HepG2 (cell line): ENCODE results near the gene FGF1. TPM values are rescaled to one million over a fixed set of nuclear protein-coding genes. Genes with fewer than 3 reads are reported as not detected.

ENCODE experiments used
- CCDC6 ChIP-seq: sonication (generic); formaldehyde crosslinking; IDR thresholded peaks from 2 replicates; pipeline ENCODE4 v1.8.1; 2022; ENCODE audit warnings: mild to moderate bottlenecking, missing genetic modification reagents, moderate library complexity
- DMAP1 ChIP-seq: IDR thresholded peaks from 2 replicates; pipeline ENCODE4 v1.6.1; 2016
- IRF2 ChIP-seq: IDR thresholded peaks from 2 replicates; pipeline ENCODE4 v1.6.1; 2018; ENCODE audit warnings: missing genetic modification reagents, missing compliant biosample characterization
- KAT8 ChIP-seq: IDR thresholded peaks from 2 replicates; pipeline ENCODE4 v1.6.1; 2016; ENCODE audit warnings: missing genetic modification reagents, missing compliant biosample characterization
- KDM2A ChIP-seq: sonication (generic); formaldehyde crosslinking; IDR thresholded peaks from 2 replicates; pipeline ENCODE4 v1.4.0; 2020; ENCODE audit warnings: low read depth, missing genetic modification reagents, borderline replicate concordance
- MIXL1 ChIP-seq: IDR thresholded peaks from 2 replicates; pipeline ENCODE4 v1.6.1; 2016
- RFX3 ChIP-seq: IDR thresholded peaks from 2 replicates; pipeline ENCODE4 v1.6.1; 2016; ENCODE audit warnings: missing biosample characterization, missing genetic modification reagents
- SAP130 ChIP-seq: IDR thresholded peaks from 2 replicates; pipeline ENCODE4 v1.6.1; 2016; ENCODE audit warnings: low read depth
- SOX5 ChIP-seq: IDR thresholded peaks from 2 replicates; pipeline ENCODE4 v1.6.1; 2016; ENCODE audit warnings: borderline replicate concordance
- TBX2 ChIP-seq: sonication (generic); formaldehyde crosslinking; IDR thresholded peaks from 2 replicates; pipeline ENCODE4 v1.5.0; 2020; ENCODE audit warnings: missing genetic modification reagents, mild to moderate bottlenecking, borderline replicate concordance
- XRCC5 ChIP-seq: fragments of 200-400 bp; formaldehyde crosslinking; optimal IDR thresholded peaks from 2 replicates; pipeline ENCODE3; 2017; ENCODE audit warnings: mild to moderate bottlenecking, low read length
- YEATS4 ChIP-seq: sonication (generic); formaldehyde crosslinking; IDR thresholded peaks from 2 replicates; pipeline ENCODE4 v1.4.0; 2020; ENCODE audit warnings: missing genetic modification reagents, borderline replicate concordance
- ZFP82 ChIP-seq: sonication (generic); formaldehyde crosslinking; IDR thresholded peaks from 2 replicates; pipeline ENCODE4 v1.5.1; 2020; ENCODE audit warnings: mild to moderate bottlenecking, missing genetic modification reagents, borderline replicate concordance
- ZNF501 ChIP-seq: sonication (generic); formaldehyde crosslinking; IDR thresholded peaks from 2 replicates; pipeline ENCODE4 v1.5.1; 2020; ENCODE audit warnings: mild to moderate bottlenecking, moderate library complexity, missing genetic modification reagents
- ZNF563 ChIP-seq: sonication (generic); formaldehyde crosslinking; IDR thresholded peaks from 2 replicates; pipeline ENCODE4 v1.8.0; 2022; ENCODE audit warnings: mild to moderate bottlenecking, moderate library complexity, missing genetic modification reagents
- ZNF598 ChIP-seq: sonication (generic); formaldehyde crosslinking; IDR thresholded peaks from 2 replicates; pipeline ENCODE4 v1.5.1; 2020; ENCODE audit warnings: mild to moderate bottlenecking, missing genetic modification reagents, borderline replicate concordance
- ZNF605 ChIP-seq: sonication (generic); formaldehyde crosslinking; IDR thresholded peaks from 2 replicates; pipeline ENCODE4 v1.8.0; 2022; ENCODE audit warnings: mild to moderate bottlenecking, missing genetic modification reagents
- ZNF747 ChIP-seq: sonication (generic); formaldehyde crosslinking; IDR thresholded peaks from 2 replicates; pipeline ENCODE4 v1.8.1; 2023; ENCODE audit warnings: missing genetic modification reagents, mild to moderate bottlenecking, borderline replicate concordance
- ZNF768 ChIP-seq: sonication (generic); formaldehyde crosslinking; IDR thresholded peaks from 2 replicates; pipeline ENCODE4 v1.4.0; 2020; ENCODE audit warnings: missing genetic modification reagents
- ZNF773 ChIP-seq: sonication (generic); formaldehyde crosslinking; IDR thresholded peaks from 2 replicates; pipeline ENCODE4 v1.4.0; 2020; ENCODE audit warnings: missing genetic modification reagents, borderline replicate concordance
- polyA plus RNA-seq, 8 experiments: library from polyadenylated mRNA; depleted of rRNA in 3 of 8; stranded (reverse) in 7 of 8; unstranded in 1 of 8; fragments of >200 nt; fragmentation: Illumina TruSeq in 4 of 8; extraction: Trizol in 4 of 8; gene quantifications; 2 replicates each; pipeline versions ENCODE4 v1.2.1 to v1.2.3, GENCODE V29; 2011 to 2016; ENCODE audit warnings: low read depth in 4 of 8, missing spikeins in 1 of 8, mixed read lengths in 1 of 8; ENCODE audit not compliant: insufficient read depth in 1 of 8
- total RNA-seq, 5 experiments: library from RNA; depleted of rRNA; stranded (reverse); fragments of >200 nt; fragmentation: Illumina TruSeq; extraction: Trizol; gene quantifications; 2 replicates each; pipeline ENCODE4 v1.2.3, GENCODE V29; 2016; ENCODE audit warnings: low read depth in 1 of 5
- TF ChIP-seq, protein P1 (sequence below): IDR thresholded peaks from 2 replicates; pipeline ENCODE4 v1.6.1; 2016; ENCODE audit warnings: missing compliant biosample characterization, missing genetic modification reagents, borderline replicate concordance
- TF ChIP-seq, protein P2 (sequence below): sonication (generic); formaldehyde crosslinking; IDR thresholded peaks from 2 replicates; pipeline ENCODE4 v1.8.1; 2023; ENCODE audit warnings: mild to moderate bottlenecking, moderate library complexity, missing genetic modification reagents
- TF ChIP-seq, protein P3 (sequence below): IDR thresholded peaks from 2 replicates; pipeline ENCODE4 v1.6.1; 2012; ENCODE audit warnings: inconsistent platforms

The FGF1 gene
- total and polyA plus RNA-seq, 2 of the 13 experiments (the other 11 are each of a cell fraction or from before 2014, with no cell fraction given): not detected

DNA sequence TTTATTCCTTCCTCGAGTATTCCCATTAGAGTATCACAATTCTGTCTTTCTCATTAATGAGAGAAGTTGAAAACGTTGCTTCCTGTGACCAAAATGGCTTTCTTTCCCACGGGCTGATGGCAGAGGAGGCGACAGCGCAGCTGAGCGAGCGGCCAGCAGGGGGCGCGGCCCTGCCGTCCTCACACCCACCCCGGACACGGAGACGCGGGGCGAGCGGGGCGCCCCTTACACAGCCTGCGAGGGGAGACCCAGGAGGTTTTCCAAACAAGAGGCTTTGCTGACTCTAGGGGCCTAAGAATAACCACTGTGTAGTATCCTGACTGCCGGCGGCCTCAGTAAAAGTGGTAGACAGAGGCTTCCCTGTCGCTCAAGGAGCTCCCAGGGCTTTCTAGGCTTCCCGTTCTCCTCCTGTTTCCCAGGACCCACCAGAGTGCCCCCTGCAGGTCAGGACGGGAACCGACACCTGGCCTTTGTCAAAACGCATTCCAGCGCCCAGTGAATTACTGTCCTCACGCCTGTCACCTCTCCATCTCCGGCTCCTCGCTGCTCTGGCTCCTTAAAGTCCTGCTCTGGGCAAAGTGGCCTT is 27.3 kb upstream of the FGF1 start (continued):
- TF ChIP-seq, protein P1, sequence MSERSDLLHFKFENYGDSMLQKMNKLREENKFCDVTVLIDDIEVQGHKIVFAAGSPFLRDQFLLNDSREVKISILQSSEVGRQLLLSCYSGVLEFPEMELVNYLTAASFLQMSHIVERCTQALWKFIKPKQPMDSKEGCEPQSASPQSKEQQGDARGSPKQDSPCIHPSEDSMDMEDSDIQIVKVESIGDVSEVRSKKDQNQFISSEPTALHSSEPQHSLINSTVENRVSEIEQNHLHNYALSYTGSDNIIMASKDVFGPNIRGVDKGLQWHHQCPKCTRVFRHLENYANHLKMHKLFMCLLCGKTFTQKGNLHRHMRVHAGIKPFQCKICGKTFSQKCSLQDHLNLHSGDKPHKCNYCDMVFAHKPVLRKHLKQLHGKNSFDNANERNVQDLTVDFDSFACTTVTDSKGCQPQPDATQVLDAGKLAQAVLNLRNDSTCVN: 0 out of 2 replicates have a peak, but pooled peaks have one; percentile 19
- TF ChIP-seq, protein P2, sequence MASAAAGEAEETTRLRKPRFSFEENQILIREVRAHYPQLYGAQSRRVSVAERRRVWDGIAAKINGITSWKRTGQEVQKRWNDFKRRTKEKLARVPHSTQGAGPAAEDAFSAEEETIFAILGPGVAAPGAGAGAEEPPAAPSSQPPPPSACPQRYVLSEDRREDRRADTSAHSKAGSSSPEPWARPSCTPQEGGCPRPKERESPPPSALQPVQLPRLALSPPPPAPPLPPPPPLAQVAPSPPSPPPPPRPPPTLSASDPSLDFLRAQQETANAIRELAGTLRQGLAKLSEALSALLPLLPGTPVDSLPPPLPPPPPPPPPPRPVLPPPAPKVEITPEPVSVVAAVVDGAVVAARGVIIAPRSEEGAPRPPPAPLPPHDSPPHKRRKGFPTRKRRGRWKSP (CRISPR knock-in tag): 0 out of 2 replicates have a peak, but pooled peaks have one; percentile 61
- TF ChIP-seq RFX3 (no peak), ZNF747 (CRISPR knock-in tag) (peak; percentile 24; the same call in 1 of the 2 replicates), KDM2A (CRISPR knock-in tag) (peak; percentile 89), KAT8 (CRISPR knock-in tag) (0 out of 2 replicates have a peak, but pooled peaks have one; percentile 53), YEATS4 (CRISPR knock-in tag) (0 out of 2 replicates have a peak, but pooled peaks have one; percentile 40), ZNF501 (peak; percentile 87), IRF2 (CRISPR knock-in tag) (peak; percentile 36; the same call in 1 of the 2 replicates), SAP130 (CRISPR knock-in tag) (peak; percentile 53), ZFP82 (CRISPR knock-in tag) (peak; percentile 32; the same call in 1 of the 2 replicates), TBX2 (CRISPR knock-in tag) (peak; percentile 71), SOX5 (CRISPR knock-in tag) (0 out of 2 replicates have a peak, but pooled peaks have one; percentile 16), ZNF563 (CRISPR knock-in tag) (0 out of 2 replicates have a peak, but pooled peaks have one; percentile 38), MIXL1 (CRISPR knock-in tag) (peak; percentile 56; the same call in 1 of the 2 replicates), DMAP1 (CRISPR knock-in tag) (peak; percentile 44; the same call in 1 of the 2 replicates), XRCC5 (peak; percentile 93), ZNF768 (CRISPR knock-in tag) (peak; percentile 66; the same call in 1 of the 2 replicates), CCDC6 (CRISPR knock-in tag) (peak; percentile 76; the same call in 1 of the 2 replicates), ZNF773 (no peak), ZNF598 (CRISPR knock-in tag) (peak; percentile 78; the same call in 1 of the 2 replicates), ZNF605 (CRISPR knock-in tag) (peak; percentile 79)
- TF ChIP-seq, protein P3, sequence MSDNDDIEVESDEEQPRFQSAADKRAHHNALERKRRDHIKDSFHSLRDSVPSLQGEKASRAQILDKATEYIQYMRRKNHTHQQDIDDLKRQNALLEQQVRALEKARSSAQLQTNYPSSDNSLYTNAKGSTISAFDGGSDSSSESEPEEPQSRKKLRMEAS: peak; percentile 44; the same call in 1 of the 2 replicates
